ENCODE data around the gene SCN2B. TPM values are rescaled to one million over a fixed set of nuclear protein-coding genes. Genes with fewer than 3 reads are reported as not detected.
A peak's percentile ranks its signal among the peaks of the same experiment; 100 is the strongest.

The SCN2B gene
- total RNA-seq, 1 experiment from 2014 or later, result not detected

DNA sequence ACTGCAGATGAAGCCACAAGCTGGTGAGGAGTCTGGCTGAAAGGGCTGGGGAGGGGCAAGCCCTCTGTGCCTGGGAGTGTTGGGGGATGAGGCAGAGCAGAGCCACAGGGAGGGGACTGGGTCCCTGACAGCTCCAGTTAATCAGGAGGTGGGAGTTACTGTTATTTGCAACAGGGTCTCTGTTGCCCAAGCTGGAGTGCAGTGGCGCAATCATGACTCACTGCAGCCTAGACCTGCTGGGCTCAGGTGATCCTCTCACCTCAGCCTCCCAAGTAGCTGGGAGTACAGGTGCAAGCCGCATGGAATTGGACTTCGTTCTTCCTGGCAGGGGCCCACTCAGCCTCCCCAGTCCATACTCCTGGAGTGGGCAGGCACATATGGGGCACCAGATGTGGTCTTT, 7.7 kb downstream of the SCN2B start:
- Histone ChIP-seq H3K27me3 (no peaks in the 10 kb centered on the region; the same call in 1 of the 2 replicates), H3K9me3 (no peaks in the 10 kb centered on the region), H3K36me3 (no peaks in the 10 kb centered on the region), H3K4me3 (no peak overlapping the region)
- no peak for DNase-seq

DNA sequence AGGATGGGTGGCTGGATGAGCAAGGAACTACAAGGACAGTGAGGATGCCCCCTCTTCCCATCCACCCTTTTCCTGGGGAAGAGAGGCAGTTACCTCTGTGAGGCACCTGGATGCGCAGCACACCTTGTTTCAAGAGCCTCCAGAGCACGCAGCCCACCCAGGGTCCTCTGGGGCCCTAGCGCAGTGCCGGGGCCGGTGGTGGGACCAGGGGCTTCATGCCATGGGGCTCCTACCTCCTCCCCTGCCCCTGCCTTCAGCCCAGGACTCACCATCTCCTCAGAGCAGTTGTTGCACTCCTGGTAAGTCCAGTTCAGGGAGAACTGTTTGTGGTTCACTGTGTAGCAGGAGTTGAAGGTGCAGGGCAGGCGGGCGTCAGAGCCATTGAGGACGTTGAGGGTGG, 8.1 kb downstream of the SCN2B start:
- no peak overlapping the region for H3K4me3 ChIP-seq
- no peaks in the 10 kb centered on the region; the same call in 1 of the 2 replicates for H3K27me3 ChIP-seq
- no peaks in the 10 kb centered on the region for H3K9me3 ChIP-seq
- no peaks in the 10 kb centered on the region for H3K36me3 ChIP-seq
- no peak for DNase-seq

DNA sequence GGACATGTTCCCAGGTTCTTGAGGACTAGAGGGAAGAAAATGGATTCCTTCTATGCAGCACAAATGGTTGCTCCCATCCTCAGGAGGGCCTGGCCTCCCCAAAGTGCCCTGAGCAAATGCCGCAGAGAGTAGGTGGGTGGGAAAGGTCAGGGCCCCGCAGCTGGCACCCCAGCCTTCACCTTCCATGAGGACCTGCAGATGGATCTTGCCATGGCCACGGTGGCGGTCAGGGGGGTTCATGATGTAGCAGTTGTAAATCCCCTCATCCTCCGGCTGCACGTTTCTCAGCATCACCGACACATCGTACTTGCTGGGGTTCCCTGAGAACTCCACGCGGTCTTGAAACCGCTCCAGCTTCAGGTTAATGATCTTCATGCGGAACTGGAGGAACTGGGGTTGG, 8.5 kb downstream of the SCN2B start:
- no peak for DNase-seq
- Histone ChIP-seq H3K9me3 (no peaks in the 10 kb centered on the region), H3K4me3 (no peak overlapping the region), H3K36me3 (no peaks in the 10 kb centered on the region), H3K27me3 (no peaks in the 10 kb centered on the region; the same call in 1 of the 2 replicates)

DNA sequence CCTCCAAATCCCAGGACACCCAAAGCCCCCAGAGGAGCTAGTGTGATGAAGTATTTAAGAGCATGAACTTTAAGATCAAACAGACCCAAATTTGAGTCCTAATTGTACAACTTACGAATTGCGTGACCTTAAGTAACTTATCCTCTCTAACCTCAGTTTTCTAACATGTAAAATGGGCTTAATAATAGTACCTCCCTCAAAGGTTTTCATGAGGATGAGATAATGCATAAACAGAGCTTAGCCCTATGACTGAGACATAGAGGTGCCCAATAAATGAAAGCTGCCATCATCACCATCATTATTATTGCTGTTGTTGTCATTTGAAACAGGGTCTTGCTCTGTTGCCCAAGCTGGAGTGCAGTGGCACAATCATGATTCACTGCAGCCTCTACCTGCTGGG, 9.2 kb downstream of the SCN2B start:
- H3K9me3 ChIP-seq, result no peaks in the 10 kb centered on the region
- no peaks in the 10 kb centered on the region; the same call in 1 of the 2 replicates for H3K27me3 ChIP-seq
- H3K36me3 ChIP-seq, result no peaks in the 10 kb centered on the region
- H3K4me3 ChIP-seq, result no peak overlapping the region
- DNase-seq, result no peak

DNA sequence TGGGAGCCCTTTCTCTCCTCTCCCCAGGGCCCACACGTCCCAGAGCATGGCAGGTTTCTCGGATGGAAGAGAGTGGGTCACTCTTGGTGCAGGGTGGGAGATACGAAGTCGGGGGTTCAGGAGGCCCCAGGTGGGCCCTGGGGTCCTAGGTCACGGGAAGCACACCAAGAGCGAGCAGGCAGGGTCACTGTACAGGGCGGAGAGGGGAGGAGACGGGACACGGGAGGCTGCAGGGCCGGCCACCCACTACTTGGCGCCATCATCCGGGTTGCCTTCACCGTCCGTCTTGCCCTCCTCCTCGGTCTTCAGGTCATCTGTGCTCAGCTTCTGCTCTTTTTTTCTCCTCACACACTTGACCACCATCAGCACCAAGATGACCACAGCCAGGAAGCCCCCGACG, 9.8 kb downstream of the SCN2B start:
- Histone ChIP-seq H3K4me3 (no peak overlapping the region), H3K27me3 (no peaks in the 10 kb centered on the region; the same call in 1 of the 2 replicates), H3K36me3 (no peaks in the 10 kb centered on the region), H3K9me3 (no peaks in the 10 kb centered on the region)
- DNase-seq, result no peak

DNA sequence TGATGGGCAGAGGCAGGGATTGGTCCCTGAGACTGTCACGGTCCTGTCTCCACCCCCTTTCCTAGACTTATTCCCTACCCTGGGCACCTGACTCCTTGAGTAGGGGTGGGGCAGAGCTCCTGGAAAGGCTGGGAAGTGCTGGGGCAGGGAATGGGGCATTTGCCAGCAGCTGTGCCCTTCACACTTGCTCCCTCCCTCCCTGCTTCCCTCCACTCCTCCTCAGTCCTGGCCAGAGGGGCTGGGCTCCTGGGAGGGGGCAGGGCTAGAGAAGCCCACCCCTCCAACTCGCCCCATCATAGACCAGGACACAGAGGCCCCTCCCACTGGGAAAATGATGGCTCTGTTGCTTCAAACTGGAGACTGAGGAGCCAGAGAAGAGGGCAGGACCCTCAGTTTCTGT, 11.6 kb downstream of the SCN2B start:
- DNase-seq, result no peak
- Histone ChIP-seq H3K4me3 (no peak overlapping the region), H3K36me3 (no peaks in the 10 kb centered on the region), H3K27me3 (no peaks in the 10 kb centered on the region), H3K9me3 (no peaks in the 10 kb centered on the region)

DNA sequence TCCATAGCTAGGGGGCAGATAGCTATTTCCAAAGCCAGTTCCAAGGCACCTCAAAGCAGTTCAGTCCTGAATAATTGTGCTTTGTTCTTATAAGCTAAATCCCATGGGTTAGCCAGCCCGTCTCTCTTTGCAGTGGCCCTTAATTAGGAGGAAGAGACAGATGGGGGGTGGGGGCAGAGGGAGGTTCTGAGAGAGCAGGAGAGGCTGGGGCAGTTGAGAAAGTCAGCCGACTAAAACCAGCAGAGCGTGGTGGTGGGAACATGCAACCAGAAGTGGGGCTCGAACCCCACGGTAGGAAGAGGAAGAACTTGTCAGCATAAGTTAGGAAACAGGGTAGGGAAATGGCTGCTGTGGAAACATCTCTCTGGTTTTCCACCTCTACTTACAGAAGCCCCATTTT, 12.9 kb downstream of the SCN2B start:
- DNase-seq, result no peak
- no peaks in the 10 kb centered on the region for H3K27me3 ChIP-seq

DNA sequence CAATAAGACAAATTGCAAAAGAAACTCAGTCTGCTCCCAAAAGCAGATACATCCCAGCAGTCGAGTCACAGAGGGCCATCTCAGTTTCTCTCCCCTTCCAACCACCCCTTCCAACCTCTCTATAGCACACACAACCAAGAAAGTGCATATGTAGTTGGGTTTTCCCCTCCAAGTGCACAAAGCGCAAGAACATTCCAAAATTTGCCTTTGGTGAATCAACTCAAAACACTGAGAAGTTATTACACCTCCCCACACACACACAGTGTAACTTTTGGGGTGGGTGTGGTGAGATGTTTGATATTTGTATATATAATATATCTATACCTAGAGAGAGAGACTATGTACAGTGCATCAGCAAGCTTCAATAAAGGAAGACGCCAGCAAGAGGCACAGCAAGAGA, 13.6 kb downstream of the SCN2B start:
- no peaks in the 10 kb centered on the region for H3K36me3 ChIP-seq
- no peaks in the 10 kb centered on the region for H3K27me3 ChIP-seq
- no peak for DNase-seq
- H3K4me3 ChIP-seq, result no peak overlapping the region
- H3K9me3 ChIP-seq, result no peaks in the 10 kb centered on the region

More for the DNA sequence above, 12.9 kb downstream of the SCN2B start:
- H3K9me3 ChIP-seq, result no peaks in the 10 kb centered on the region
- H3K4me3 ChIP-seq, result no peak overlapping the region
- no peaks in the 10 kb centered on the region for H3K36me3 ChIP-seq

DNA sequence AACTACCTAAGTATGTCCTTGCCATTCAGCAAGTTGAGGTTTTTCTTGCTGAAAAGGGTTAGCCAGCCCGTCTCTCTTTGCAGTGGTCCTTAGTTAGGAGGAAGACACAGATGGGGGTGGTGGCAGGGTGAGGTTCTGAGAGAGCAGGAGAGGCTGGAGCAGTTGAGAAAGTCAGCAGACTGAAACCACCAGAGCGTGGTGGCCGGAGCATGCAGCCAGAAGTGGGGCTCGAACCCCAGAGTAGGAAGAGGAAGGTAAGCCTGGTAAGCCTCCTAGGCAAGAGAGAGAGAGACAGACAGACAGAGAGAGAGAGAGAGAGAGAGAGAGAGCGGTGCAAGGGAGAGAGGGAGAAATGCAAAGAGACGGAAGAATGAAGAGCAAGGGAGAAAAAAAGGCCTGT, 14.7 kb downstream of the SCN2B start:
- no peaks in the 10 kb centered on the region for H3K9me3 ChIP-seq
- H3K36me3 ChIP-seq, result no peaks in the 10 kb centered on the region
- H3K27me3 ChIP-seq, result 0 out of 2 replicates have a peak, but pooled peaks cover under 1% of the 10 kb centered on the region
- H3K4me3 ChIP-seq, result no peak overlapping the region
- DNase-seq, result no peak

DNA sequence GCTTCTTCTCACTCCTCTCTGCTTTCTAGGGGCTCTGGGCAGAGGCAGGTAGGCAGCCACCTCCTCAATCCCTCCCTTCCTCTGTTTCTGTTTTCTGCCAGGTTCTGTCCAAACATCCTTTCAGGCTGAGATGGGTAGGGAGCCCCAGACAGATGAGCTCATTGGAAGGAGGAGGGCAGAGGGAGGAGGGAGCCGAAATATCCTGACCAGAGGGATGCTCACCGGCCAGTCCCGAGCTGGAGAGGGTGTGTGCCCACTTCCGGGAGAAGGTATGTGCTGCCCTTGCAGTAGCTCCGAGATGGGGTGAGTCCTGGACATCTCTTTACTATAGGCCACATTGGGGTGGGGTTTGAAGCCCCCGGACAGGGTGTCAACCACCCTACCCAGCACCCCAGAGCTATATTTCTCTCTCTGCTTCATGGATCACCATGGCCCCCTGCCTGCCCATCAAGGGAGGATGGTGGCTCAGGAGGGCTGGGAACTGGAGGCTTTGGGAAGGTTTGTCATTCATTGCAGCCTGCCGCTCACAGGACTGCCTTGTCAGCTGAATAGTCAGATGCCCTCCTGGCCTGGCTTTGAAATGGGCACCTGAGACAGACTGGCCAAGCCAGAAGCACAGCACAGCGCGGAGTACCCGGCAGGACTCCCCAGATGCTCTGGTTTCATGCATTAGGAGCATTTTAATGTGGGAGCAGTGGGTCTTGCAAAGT, 19.1 kb downstream of the SCN2B start:
- Histone ChIP-seq H3K4me3 (no peak overlapping the region), H3K9me3 (no peaks in the 10 kb centered on the region), H3K36me3 (no peaks in the 10 kb centered on the region), H3K27me3 (peaks cover 14% of the 10 kb centered on the region; the same call in 1 of the 2 replicates)
- no peak for DNase-seq

DNA sequence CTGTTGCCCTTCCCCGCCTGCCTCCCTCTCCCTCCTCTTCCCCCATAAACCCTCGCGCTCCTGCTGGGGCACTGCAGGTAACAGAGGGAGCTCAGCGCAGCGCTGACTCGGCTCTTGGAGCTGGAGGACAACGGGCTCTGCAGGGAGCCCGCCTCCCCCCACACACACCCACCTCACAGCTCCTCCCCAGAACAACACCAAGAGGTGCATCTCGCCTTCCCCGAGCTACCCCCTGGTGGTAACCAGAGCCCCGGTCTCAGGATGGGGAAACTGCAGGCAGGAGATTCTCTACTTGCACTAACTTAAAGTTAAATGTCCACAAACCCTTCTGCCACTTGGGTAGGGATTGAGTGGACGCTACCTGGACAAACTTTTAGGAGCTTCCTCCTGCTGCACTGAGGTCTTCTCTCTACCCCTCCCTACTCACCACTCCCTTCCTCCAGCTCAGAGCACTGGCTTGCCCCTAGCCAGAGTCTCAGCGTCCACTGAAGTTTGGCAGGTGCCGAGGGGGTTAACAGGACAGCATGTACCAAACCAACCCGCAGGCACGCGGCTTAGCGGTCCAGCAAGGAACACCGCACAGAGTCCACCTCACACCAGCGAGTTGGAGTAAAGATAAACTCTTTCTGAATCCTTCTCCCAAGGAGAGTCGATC, 19.8 kb downstream of the SCN2B start:
- no peak for DNase-seq
- H3K27me3 ChIP-seq, result peaks cover 14% of the 10 kb centered on the region; the same call in 1 of the 2 replicates

DNA sequence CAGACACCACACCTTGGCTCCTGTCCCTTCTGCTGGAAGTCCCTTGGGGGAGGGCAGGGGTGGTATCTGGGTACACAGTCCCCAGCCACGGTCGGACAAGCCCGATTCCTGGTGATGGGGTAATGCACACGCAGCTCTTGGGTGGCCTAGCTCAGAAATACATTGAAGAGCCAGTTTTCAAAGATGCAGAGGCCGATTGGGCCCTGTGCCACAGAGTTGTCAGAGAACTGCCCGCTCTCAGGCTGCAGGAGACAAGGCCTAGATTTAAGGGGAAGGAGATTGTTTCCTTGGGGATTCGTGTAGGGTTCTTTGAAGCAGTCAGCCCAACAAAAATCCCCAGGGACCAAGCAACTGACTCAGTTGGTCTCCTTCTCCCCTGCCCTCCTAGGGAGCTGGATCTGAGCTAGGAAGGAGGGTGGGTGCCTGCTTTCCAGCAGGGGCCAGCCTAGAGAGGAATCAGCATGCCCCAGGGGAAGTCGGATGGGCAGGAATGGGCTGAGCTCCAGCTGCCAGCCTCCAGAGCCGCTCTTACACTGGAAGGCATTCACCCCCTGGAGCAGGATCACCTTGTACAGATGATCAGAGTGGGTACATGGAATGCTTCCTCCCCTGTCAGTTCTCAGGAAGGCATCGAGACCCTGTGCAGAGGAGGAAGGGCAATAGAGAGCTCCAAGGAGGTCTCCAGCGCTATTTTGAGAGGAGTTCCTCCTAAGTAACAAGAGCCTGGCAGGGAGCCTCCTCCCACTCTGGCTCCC, 20.5 kb downstream of the SCN2B start:
- H3K4me3 ChIP-seq, result no peak overlapping the region
- no peaks in the 10 kb centered on the region for H3K9me3 ChIP-seq
- DNase-seq, result no peak
- no peaks in the 10 kb centered on the region for H3K36me3 ChIP-seq
- peaks cover 14% of the 10 kb centered on the region; the same call in 1 of the 2 replicates for H3K27me3 ChIP-seq

More for the DNA sequence above, 19.8 kb downstream of the SCN2B start:
- Histone ChIP-seq H3K4me3 (no peak overlapping the region), H3K36me3 (no peaks in the 10 kb centered on the region), H3K9me3 (no peaks in the 10 kb centered on the region)

DNA sequence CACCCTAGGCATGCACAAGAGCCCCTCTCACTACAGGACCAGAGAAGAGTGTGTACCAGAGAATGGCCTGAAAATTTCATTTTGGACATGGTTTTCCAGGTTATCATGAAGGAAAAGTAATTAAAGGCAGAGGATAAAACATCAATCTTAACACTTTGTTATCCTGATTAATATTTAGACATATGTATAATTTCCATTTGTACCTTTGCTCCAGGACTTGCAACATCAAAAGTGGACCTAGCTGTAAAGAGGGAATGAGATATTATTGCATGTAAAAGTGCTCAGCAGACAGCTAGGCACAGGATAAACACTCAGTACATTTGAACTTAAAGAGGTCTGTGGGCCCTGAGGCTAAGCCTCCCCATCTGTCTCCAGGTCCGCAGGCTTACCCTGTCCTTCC, 21.8 kb downstream of the SCN2B start:
- Histone ChIP-seq H3K4me3 (no peak overlapping the region), H3K27me3 (peaks cover 14% of the 10 kb centered on the region; the same call in 1 of the 2 replicates), H3K9me3 (no peaks in the 10 kb centered on the region), H3K36me3 (no peaks in the 10 kb centered on the region)
- DNase-seq, result no peak

DNA sequence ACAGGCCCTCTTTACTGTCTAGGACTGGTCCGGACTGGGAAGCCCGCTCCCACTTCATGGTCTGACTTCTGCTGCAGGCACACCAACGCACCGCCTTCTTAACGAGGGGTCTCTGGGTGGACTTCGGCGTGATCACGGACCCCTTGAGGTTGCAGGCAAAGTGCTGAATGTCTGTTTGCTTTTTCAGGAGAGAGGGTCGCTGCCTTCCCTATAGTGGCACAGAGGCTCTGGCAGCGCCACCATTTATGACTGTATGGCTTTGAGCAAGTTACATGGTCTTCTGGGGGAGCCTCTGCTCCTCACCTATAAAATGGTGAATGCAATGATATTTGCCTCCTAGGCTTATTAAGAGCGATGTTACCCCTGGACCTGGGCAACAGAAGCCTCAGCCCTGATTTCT, 22.5 kb downstream of the SCN2B start:
- H3K36me3 ChIP-seq, result no peaks in the 10 kb centered on the region
- no peaks in the 10 kb centered on the region for H3K9me3 ChIP-seq
- DNase-seq, result no peak
- H3K4me3 ChIP-seq, result no peak overlapping the region
- H3K27me3 ChIP-seq, result peaks cover 14% of the 10 kb centered on the region; the same call in 1 of the 2 replicates

DNA sequence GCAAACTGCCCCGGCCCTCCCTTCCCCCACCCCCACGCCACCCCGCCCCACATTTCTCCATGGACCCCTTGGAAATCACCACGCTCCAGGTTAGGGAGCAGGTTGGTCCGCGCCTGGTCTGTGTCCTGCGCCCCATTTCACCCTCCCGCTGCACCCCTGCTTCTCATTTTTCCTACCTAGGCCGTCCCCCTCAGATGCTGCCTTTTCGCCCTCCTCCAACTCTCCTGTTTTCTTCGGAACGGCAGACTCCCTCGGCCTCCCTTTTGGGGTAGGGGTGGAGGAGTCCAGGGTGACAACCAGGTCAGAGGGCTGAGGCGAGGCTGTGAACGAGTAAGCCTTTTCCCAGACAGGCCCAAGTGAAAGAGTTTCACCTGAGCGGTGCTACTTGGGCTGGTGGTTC, 22.9 kb downstream of the SCN2B start:
- DNase-seq, result no peak
- Histone ChIP-seq H3K36me3 (no peaks in the 10 kb centered on the region), H3K4me3 (no peak overlapping the region), H3K27me3 (peaks cover 14% of the 10 kb centered on the region; the same call in 1 of the 2 replicates), H3K9me3 (no peaks in the 10 kb centered on the region)

DNA sequence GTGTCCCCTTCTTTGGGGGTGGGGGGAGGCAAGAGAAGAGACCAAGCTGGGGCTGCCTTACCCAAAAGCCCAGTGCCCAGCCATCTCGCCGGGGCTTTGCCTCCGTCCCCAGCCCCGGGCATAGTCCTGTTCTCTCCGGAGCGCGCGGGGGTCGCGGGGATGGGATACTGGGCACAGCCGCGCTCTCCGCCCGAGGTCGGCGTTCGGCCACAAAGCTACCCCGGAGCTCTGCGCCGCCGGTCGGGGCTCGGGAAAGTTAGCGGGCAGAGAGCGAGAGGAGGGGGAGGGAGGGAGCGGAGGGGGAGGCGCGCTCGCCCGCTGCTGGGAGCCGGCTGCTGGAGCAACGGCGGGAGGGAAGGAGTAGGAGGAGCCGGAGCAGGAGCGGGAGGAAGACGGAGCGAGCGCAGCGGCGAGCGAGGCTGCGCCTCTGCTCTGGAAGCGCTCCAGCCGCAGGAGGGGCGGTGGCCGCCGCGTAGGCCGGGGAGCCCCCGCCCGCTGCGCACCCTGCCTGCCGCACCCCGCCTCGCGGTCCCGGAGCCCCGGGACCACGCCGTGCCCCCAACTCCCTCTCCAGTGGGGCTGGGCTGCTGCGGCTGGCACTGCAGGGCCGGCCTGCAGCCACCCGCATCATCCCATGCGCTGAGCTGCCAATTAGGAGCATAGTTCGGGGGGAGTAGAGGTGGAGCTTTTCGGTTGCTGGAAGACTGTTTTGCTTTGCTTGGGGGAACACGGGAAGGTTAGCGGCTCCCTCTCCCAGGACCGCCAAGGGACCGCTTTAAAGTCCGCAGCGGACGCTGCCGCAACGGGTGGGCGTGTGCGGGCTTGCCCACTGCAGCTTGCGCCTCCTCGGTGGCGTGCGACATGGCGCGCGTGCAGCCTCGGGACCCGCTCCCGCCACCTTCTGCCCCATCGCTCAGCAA, 23.6 kb downstream of the SCN2B start, which contains the start of gene SCN4B:
Gene SCN4B, minus strand, starts transcription at position 272 of the 920 bp plus-strand sequence. Its CDS starts 150 bp downstream, at position 122.
- H3K36me3 ChIP-seq, result no peaks in the 10 kb centered on the region
- no peaks in the 10 kb centered on the region for H3K9me3 ChIP-seq
- peak; percentile 62 for DNase-seq
- peak within 1 kb of the TSS; percentile 18 for H3K4me3 ChIP-seq
- H3K27me3 ChIP-seq, result peaks cover 14% of the 10 kb centered on the region; the same call in 1 of the 2 replicates
